ENCODE measurements around the gene PLD3. TPM values are rescaled to one million over a fixed set of nuclear protein-coding genes. Genes with fewer than 3 reads are reported as not detected.
"Not testable (repeated sequence)": the region's sequence is repeated elsewhere in the genome, so short reads cannot be mapped to it uniquely, and the experiment has no call there.

PLD3 gene
- total RNA-seq, 1 donor from 2014 or later = 740 TPM

GRCh38 chr19:40332669-40333068, 15.8 kb upstream of the PLD3 start:
- no peak for DNase-seq (ENCODE audit: low read depth)

DNA sequence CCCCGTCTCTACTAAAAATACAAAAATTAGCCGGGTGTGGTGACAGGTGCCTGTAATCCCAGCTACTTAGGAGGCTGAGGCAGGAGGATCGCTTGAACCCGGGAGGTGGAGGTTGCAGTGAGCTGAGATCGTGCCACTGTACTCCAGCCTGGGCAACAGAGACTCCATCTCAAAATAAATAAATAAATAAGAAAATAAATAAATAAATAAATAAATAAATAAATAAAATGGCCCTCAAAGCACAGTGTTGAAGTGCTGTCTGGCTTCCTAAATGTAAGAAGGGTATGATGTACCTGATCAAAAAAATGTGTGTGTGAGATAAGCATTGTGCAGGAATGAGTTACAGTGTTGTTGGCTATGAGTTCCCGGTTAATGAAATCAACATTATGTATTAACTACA, 15.4 kb upstream of the PLD3 start:
- DNase-seq (ENCODE audit: low read depth) = not testable (repeated sequence)

GRCh38 chr19:40335101-40335500, 13.4 kb upstream of the PLD3 start:
- DNase-seq (ENCODE audit: low read depth) = no peak

- DNase-seq (ENCODE audit: low read depth) = peak; percentile 84
Observed at GRCh38 chr19:40335855-40336600, 12.5 kb upstream of the PLD3 start.

- DNase-seq (ENCODE audit: low read depth) = no peak
Observed at GRCh38 chr19:40336601-40336900, 11.9 kb upstream of the PLD3 start.

GRCh38 chr19:40337107-40337506, 11.4 kb upstream of the PLD3 start:
- DNase-seq (ENCODE audit: low read depth) = no peak

DNA sequence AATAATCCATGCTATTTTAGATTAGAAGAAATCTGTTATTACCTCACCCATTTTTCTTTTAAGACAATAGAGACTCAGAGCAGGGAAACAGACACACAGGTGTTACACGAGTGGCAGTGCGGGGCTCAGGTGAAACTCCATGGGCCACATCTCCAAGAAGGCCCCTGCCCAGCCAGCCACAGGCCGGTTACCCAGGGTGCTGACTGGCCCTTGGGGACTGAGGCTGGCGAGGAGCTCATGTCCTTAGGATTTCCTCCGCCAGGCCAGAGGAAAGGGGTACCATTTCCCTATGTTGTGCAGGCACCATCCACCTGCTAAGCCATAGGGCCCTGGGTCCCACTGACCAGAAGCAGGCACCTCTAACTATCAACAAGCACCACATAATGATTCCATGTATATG, 10.9 kb upstream of the PLD3 start:
- DNase-seq (ENCODE audit: low read depth) = no peak

DNA sequence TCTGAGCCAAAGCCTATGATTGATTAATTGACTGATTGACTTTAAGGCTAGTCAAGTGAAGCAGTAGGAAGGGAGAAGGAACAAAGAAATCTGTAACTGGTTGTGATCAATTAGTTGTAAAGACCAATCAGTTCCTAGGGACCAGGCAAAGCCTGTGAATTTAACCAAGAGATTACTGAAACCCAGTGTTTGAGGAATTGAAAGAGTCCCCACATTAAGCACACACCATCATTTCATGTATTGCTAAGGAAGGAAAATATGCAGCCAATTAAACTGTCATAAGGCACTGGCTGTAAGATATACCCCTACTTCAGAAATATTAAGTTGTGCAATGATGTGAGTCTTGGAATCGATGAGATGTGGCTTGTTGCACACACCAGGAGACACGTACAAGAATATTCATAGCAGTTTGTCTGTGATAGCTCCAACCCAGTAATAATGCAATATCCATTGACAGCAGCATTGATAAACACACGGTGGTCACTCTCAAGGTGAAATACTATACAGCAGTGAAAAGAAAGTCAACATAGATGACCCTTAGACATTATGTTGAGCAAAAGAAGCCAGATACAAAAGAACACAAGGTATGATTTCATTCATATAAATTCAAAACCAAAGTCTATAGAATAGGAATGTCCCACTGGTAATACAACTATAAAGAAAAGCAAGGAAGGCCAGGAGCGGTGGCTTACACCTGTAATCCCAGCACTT, 9.3 kb upstream of the PLD3 start:
- DNase-seq (ENCODE audit: low read depth) = no peak

- DNase-seq (ENCODE audit: low read depth) = peak; percentile 98
Observed at GRCh38 chr19:40341601-40342482, 6.7 kb upstream of the PLD3 start.

GRCh38 chr19:40342644-40343311, 5.7 kb upstream of the PLD3 start:
- no peak for DNase-seq (ENCODE audit: low read depth)

DNA sequence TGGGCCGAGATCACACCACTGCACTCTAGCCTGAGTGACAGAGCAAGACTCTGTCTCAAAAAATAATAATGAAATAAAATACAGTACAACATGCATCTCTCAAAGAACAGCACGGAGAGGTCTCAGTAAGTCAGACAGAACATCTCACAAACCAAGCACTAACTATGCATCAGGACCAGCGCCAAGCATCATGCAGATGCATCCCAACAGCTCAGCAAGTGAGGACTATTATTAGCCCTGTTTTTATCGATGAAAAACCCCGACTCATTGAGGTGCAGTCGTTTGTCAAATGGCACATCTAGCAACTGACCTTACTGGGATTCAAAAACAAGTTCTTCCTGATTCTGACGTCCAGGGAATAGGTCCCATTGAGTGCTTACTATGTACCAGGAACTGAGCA, 4.1 kb upstream of the PLD3 start:
- peak; percentile 69 for DNase-seq (ENCODE audit: low read depth)

DNA sequence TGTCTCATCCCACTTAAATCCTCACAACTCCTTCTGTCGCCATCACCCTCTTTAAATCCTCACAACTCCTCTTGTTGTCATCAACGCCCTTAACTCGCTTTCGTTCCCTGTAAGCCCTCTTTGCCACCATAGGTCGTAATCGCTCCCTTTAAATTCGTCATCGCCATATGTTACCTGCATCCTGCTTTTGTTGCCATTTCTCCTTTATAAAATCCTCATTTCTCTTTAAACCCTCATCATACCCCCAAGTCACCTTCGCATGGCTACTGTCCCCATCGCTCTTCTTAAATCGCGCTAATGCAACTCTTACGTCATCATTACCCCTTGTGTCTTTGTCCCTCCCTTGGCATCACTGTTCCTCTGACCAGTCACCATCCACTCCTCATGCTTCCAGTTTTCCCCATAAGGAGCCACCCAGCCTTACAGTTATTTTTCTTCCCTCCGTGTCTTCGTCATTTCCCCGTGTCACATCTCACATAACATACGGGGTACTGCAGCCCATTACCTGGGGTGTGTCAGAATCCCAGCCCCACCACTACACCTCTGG, 539 bp downstream of the PLD3 start:
- DNase-seq (ENCODE audit: low read depth) = peak; percentile 67

- no peak for DNase-seq (ENCODE audit: low read depth)
Observed at GRCh38 chr19:40355975-40356680, 7.6 kb downstream of the PLD3 start.

- no peak for DNase-seq (ENCODE audit: low read depth)
Observed at GRCh38 chr19:40356681-40357595, 8.4 kb downstream of the PLD3 start.

- DNase-seq (ENCODE audit: low read depth) = no peak
Observed at GRCh38 chr19:40357640-40358039, 9.1 kb downstream of the PLD3 start.

DNA sequence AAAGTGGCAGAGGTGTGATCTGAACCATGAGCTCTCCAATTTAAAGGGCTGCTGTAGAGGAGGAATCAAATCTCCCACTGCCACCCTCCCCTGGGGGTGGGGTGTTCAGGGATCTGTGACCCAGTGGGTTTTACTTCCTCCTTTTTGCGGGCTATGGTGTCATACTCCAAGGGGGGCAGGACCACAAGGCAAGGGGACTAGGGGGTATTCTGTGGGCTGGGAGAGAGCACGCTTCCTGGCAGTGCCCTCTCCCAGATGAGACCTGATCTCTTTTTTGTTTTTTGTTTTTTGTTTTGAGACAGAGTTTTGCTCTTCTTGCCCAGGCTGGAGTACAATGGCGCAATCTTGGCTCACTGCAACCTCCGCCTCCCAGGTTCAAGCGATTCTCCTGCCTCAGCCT, 10.3 kb downstream of the PLD3 start:
- no peak for DNase-seq (ENCODE audit: low read depth)

DNA sequence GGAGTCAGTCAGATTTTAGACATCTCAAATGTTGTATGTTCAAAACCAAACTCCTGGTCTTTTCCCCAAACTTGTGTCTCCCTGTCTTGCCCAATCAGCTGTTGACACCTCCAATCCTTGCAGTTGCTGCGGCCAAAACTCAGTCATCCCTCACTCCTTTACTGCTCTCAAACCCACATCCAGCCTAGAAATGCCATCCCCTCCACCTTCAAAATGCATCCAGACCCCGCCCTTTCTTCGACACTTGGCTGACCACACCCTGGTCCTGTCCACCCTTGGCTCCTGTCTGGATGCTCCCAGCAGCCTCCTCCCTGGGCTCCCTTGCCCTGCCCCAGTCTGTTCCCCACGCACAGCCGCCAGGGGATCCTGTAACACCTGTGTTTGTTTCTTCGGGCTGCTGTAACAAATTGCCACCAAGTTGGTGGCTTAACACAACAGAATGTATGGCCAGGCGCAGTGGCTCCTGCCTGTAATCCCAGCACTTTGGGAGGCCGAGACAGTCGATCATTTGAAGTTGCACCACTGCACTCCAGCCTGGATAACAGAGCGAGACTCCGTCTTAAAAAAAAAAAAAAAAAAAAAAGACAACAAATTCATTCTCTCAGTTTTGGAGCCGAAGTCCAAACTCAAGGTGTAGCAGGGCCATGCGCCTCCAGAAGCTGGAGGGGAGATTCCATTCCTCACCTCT, 11.7 kb downstream of the PLD3 start:
- DNase-seq (ENCODE audit: low read depth) = no peak

DNA sequence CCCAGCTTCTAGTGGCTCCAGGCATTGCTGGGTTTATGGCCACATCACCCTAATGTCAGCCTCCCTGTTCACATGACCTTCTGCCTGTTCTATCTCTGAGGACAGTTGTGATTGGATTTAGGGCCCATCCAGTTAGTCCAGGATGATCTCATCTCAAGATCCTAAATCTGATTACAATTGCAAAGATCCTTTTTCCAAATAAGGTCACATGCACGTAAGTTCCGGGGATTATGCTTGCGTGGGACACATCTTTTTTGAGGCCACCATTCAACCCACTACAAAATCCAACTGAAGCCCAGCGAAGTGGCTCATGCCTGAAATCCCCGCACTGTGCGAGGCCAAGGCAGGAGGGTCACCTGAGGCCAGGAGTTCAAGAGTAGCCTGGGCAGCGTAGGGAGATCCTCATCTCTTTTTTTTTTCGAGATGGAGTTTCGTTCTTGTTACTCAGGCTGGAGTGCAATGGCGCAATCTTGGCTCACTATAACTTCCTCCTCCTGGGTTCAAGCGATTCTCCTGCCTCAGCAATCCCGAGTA, 12.3 kb downstream of the PLD3 start:
- no peak for DNase-seq (ENCODE audit: low read depth)

DNA sequence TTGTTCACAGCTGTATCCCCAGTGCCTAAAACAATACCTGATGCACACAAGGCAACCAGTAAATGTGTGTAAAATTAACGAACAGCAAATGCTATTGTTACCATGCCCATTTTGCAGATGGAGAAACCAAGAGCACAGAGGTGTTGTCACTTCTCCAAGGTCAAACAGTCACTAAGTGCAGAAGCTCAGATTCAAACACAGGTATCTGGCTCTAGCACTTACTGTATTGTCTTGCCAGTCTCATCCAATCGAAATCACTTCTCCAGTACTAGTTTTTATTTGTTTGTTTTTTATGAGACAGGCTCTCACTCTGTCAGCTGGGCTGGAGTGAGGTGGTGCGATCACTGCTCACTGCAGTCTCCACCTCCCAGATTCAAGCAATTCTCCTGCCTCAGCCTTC, 13.7 kb downstream of the PLD3 start:
- DNase-seq (ENCODE audit: low read depth) = no peak
